Vagina (tissue), 2 donors: Measurements from ENCODE around the gene RALGPS2. TPM values are rescaled to one million over a fixed set of nuclear protein-coding genes. Genes with fewer than 3 reads are reported as not detected.

Experiments used
- DNase-seq, 2 donors: peaks; one replicate each; pipeline ENCODE4 v3.0.0-alpha.2; 2017; ENCODE audit errors: extremely low spot score in 2 of 2
- H3K27ac ChIP-seq: fragments of 200-600 bp; sonication (generic); one replicate; pipeline ENCODE4 v1.5.1; 2019
- H3K27me3 ChIP-seq: fragments of 200-600 bp; sonication (generic); one replicate; pipeline ENCODE4 v1.5.1; 2019
- H3K36me3 ChIP-seq, 2 donors: fragments of 200-600 bp; sonication (generic); one replicate each; pipeline ENCODE4 v1.5.1; 2017 to 2019
- H3K4me1 ChIP-seq: fragments of 200-600 bp; sonication (generic); one replicate; pipeline ENCODE4 v1.5.1; 2019
- H3K4me3 ChIP-seq, 2 donors: fragments of 200-600 bp; sonication (generic); 1 replicate in 1 of 2; 2 replicates in 1 of 2; pipeline ENCODE4 v1.5.1; 2016 to 2019
- H3K9me3 ChIP-seq: fragments of 200-600 bp; sonication (generic); one replicate; pipeline ENCODE4 v1.5.1; 2019
- CTCF ChIP-seq, 3 experiments: fragments of 450-650 bp in 2 of 3; fragments of 200-600 bp in 1 of 3; sonication (generic) in 1 of 3; IDR thresholded peaks; one replicate each; pipeline ENCODE4 v1.5.1; 2017 to 2019; ENCODE audit warnings: antibody characterized with exemption in 3 of 3, mild to moderate bottlenecking in 2 of 3, moderate library complexity in 2 of 3
- POLR2A ChIP-seq, 2 donors: fragments of 450-650 bp; IDR thresholded peaks; one replicate each; pipeline ENCODE4 v1.6.1; 2017; ENCODE audit warnings: antibody characterized with exemption in 2 of 2, mild to moderate bottlenecking in 2 of 2, moderate library complexity in 2 of 2
- POLR2AphosphoS5 ChIP-seq, 2 donors: sonication (generic); formaldehyde crosslinking; IDR thresholded peaks; one replicate each; pipeline ENCODE4 v1.9.0; 2017; ENCODE audit warnings: antibody characterized with exemption in 2 of 2, mild to moderate bottlenecking in 2 of 2, low read depth in 1 of 2; ENCODE audit not compliant: insufficient read depth in 1 of 2
- intact Hi-C: fragments of 100-400 bp; cut with DNase I; formaldehyde crosslinking; loops from one replicate; pipeline ENCODE4 v1.15.1; 2023
- total RNA-seq: library from RNA; depleted of rRNA; stranded (reverse); fragments of >200 nt; gene quantifications from one replicate; pipeline ENCODE4 v1.2.3, GENCODE V29; 2016

The RALGPS2 gene
- total RNA-seq, 1 donor from 2014 or later: 20.4 TPM

- no peak overlapping the region for H3K4me3 ChIP-seq
Measured at GRCh38 chr1:178881950-178882349, 156.9 kb downstream of the RALGPS2 start.

GRCh38 chr1:178885869-178886268 lies 160.8 kb downstream of the RALGPS2 start:
- Histone ChIP-seq H3K9me3 (no peaks in the 10 kb centered on the region), H3K36me3 (no peaks in the 10 kb centered on the region), H3K4me3 (no peak overlapping the region), H3K27me3 (no peaks in the 10 kb centered on the region), H3K27ac (no peak overlapping the region), H3K4me1 (no peaks in the 10 kb centered on the region)
- intact Hi-C loops: no loop called here
- TF ChIP-seq CTCF (IDR thresholded peaks at IDR 0.05) (no peak), POLR2AphosphoS5 (IDR thresholded peaks at IDR 0.05; ENCODE audit: insufficient read depth in 1 of 2, low read depth in 1 of 2) (no peak), POLR2A (IDR thresholded peaks at IDR 0.05) (no peak)
- DNase-seq: no peak

More at GRCh38 chr1:178881950-178882349, 156.9 kb downstream of the RALGPS2 start:
- intact Hi-C loops: no loop called here
- TF ChIP-seq POLR2AphosphoS5 (IDR thresholded peaks at IDR 0.05; ENCODE audit: insufficient read depth in 1 of 2, low read depth in 1 of 2) (no peak), CTCF (IDR thresholded peaks at IDR 0.05) (no peak), POLR2A (IDR thresholded peaks at IDR 0.05) (no peak)
- Histone ChIP-seq H3K27me3 (no peaks in the 10 kb centered on the region), H3K36me3 (no peaks in the 10 kb centered on the region), H3K4me1 (no peaks in the 10 kb centered on the region), H3K9me3 (no peaks in the 10 kb centered on the region), H3K27ac (no peak overlapping the region)
- DNase-seq: no peak

GRCh38 chr1:178886551-178886950 lies 161.5 kb downstream of the RALGPS2 start:
- no peak for DNase-seq
- TF ChIP-seq CTCF (IDR thresholded peaks at IDR 0.05) (no peak), POLR2AphosphoS5 (IDR thresholded peaks at IDR 0.05; ENCODE audit: insufficient read depth in 1 of 2, low read depth in 1 of 2) (no peak), POLR2A (IDR thresholded peaks at IDR 0.05) (no peak)
- intact Hi-C loops: no loop called here
- Histone ChIP-seq H3K4me3 (no peak overlapping the region), H3K27me3 (no peaks in the 10 kb centered on the region), H3K27ac (no peak overlapping the region), H3K9me3 (no peaks in the 10 kb centered on the region), H3K4me1 (no peaks in the 10 kb centered on the region), H3K36me3 (no peaks in the 10 kb centered on the region)

- Histone ChIP-seq H3K36me3 (peaks cover 0 to 8% of the 10 kb centered on the region in 2 donors), H3K4me1 (no peaks in the 10 kb centered on the region), H3K27me3 (no peaks in the 10 kb centered on the region), H3K4me3 (no peak overlapping the region), H3K9me3 (no peaks in the 10 kb centered on the region), H3K27ac (no peak overlapping the region)
- no peak for DNase-seq
- TF ChIP-seq POLR2AphosphoS5 (IDR thresholded peaks at IDR 0.05; ENCODE audit: insufficient read depth in 1 of 2, low read depth in 1 of 2): no peak
- no peak for TF ChIP-seq POLR2A (IDR thresholded peaks at IDR 0.05)
- no peak for TF ChIP-seq CTCF (IDR thresholded peaks at IDR 0.05)
- intact Hi-C loops: no loop called here
Measured at GRCh38 chr1:178895928-178896327, 170.9 kb downstream of the RALGPS2 start.

GRCh38 chr1:178898401-178898800 lies 173.4 kb downstream of the RALGPS2 start:
- no peak for DNase-seq
- TF ChIP-seq POLR2AphosphoS5 (IDR thresholded peaks at IDR 0.05; ENCODE audit: insufficient read depth in 1 of 2, low read depth in 1 of 2) (no peak), POLR2A (IDR thresholded peaks at IDR 0.05) (no peak), CTCF (IDR thresholded peaks at IDR 0.05) (no peak)

More at GRCh38 chr1:178898401-178898800, 173.4 kb downstream of the RALGPS2 start:
- Histone ChIP-seq H3K36me3 (peaks cover 0 to 14% of the 10 kb centered on the region in 2 donors), H3K4me1 (no peaks in the 10 kb centered on the region), H3K9me3 (no peaks in the 10 kb centered on the region), H3K27ac (no peak overlapping the region), H3K27me3 (no peaks in the 10 kb centered on the region), H3K4me3 (no peak overlapping the region)
- intact Hi-C loops: no loop called here
